HepG2 (cell line): ENCODE data around the gene ASCL3. TPM values are rescaled to one million over a fixed set of nuclear protein-coding genes. Genes with fewer than 3 reads are reported as not detected.

ENCODE experiments used
- ATAC-seq: fragments of 200-7000 bp; cut with Tn5 transposase; 3 replicates; pipeline ENCODE4 v1.9.1; 2020; ENCODE audit warnings: mild to moderate bottlenecking, moderate library complexity
- BruUV-seq: library from RNA; stranded (reverse); fragments of 400-500 nt; replicated peaks from 2 replicates; lab custom pipeline; 2021; lab: Mats Ljungman, UMichigan
- CTCF ChIA-PET: fragments of 300-600 bp; formaldehyde crosslinking; extraction: SDS; loops from one replicate; lab custom pipeline; 2021; ENCODE audit warnings: low total read pairs, inconsistent platforms, low intra/inter-chr PET ratio; lab: Yijun Ruan, JAX
- POLR2A ChIA-PET: fragments of 350-600 bp; sonication (Branson Sonifier 250); formaldehyde crosslinking; loops from one replicate; lab custom pipeline; 2020; ENCODE audit warnings: antibody characterized with exemption, inconsistent platforms; lab: Yijun Ruan, JAX
- DNase-seq: peaks from one replicate; pipeline ENCODE4 v3.0.0-alpha.2; 2015; ENCODE audit warnings: low spot score
- FAIRE-seq: peaks from 3 replicates; lab custom pipeline; 2011; peaks lifted over from hg19 to GRCh38; lab: Jason Lieb, UNC
- H2AFZ ChIP-seq: one replicate; pipeline ENCODE4 v1.6.1; 2011; ENCODE audit warnings: low read length, inconsistent platforms
- H3K27ac ChIP-seq: fragments of 300-600 bp; 3 replicates; pipeline ENCODE4 v1.8.0; 2011; ENCODE audit warnings: mixed run types, mild to moderate bottlenecking, mixed read lengths, low read length, inconsistent platforms; ENCODE audit not compliant: insufficient read depth; ENCODE audit errors: extremely low read length
- H3K27me3 ChIP-seq, 2 experiments: fragments of 200-600 bp in 1 of 2; 2 replicates in 1 of 2; 3 replicates in 1 of 2; pipeline versions ENCODE4 v1.6.0 to v1.8.0; 2011; ENCODE audit warnings: low read length in 2 of 2, mild to moderate bottlenecking in 2 of 2, moderate library complexity in 2 of 2, inconsistent platforms in 1 of 2; ENCODE audit not compliant: insufficient read depth in 2 of 2, control insufficient read depth in 1 of 2
- H3K36me3 ChIP-seq, 2 experiments: fragments of 200-600 bp in 1 of 2; replicated peaks in 1 of 2; 2 replicates in 1 of 2; 3 replicates in 1 of 2; pipeline versions ENCODE4 v1.5.1 to v1.8.0; 2011; ENCODE audit warnings: low read length in 2 of 2, inconsistent platforms in 1 of 2; ENCODE audit not compliant: insufficient read depth in 2 of 2, control insufficient read depth in 1 of 2
- H3K4me1 ChIP-seq: 2 replicates; pipeline ENCODE4 v1.5.1; 2012; ENCODE audit warnings: low read length, inconsistent platforms; ENCODE audit not compliant: insufficient read depth
- H3K4me2 ChIP-seq: 2 replicates; pipeline ENCODE4 v1.6.0; 2011; ENCODE audit warnings: low read depth, low read length, inconsistent platforms
- H3K4me3 ChIP-seq, 3 experiments: fragments of 200-600 bp in 1 of 3; sonication (generic), shearing (Covaris generic) in 1 of 3; replicated peaks in 1 of 3; 2 replicates each; pipeline ENCODE4 v1.5.1; 2011 to 2016; ENCODE audit warnings: low read length in 3 of 3, inconsistent platforms in 2 of 3, low read depth in 2 of 3, mild to moderate bottlenecking in 2 of 3, control low read depth in 1 of 3, mixed read lengths in 1 of 3; ENCODE audit not compliant: insufficient read depth in 1 of 3
- H3K79me2 ChIP-seq: one replicate; pipeline ENCODE4 v1.6.1; 2011; ENCODE audit warnings: low read length, inconsistent platforms; ENCODE audit not compliant: insufficient read depth
- H3K9ac ChIP-seq: 2 replicates; pipeline ENCODE4 v1.6.0; 2011; ENCODE audit warnings: mild to moderate bottlenecking, low read depth, low read length, inconsistent platforms; ENCODE audit not compliant: insufficient read depth
- H3K9me3 ChIP-seq: 2 replicates; pipeline ENCODE4 v1.5.1; 2012; ENCODE audit warnings: mild to moderate bottlenecking, low read length
- H4K20me1 ChIP-seq: 2 replicates; pipeline ENCODE4 v1.6.0; 2011; ENCODE audit warnings: inconsistent platforms, mild to moderate bottlenecking, low read length, moderate library complexity; ENCODE audit not compliant: insufficient read depth
- BCLAF1 ChIP-seq: fragments of 450-650 bp; IDR thresholded peaks from 2 replicates; pipeline ENCODE4 v1.6.1; 2017; ENCODE audit warnings: mild to moderate bottlenecking
- BRCA1 ChIP-seq: sonication (generic); formaldehyde crosslinking; IDR thresholded peaks from 2 replicates; pipeline ENCODE4 v1.4.0; 2020; ENCODE audit warnings: missing genetic modification reagents
- DNMT3B ChIP-seq: conservative IDR thresholded peaks from 2 replicates; pipeline ENCODE4 v1.6.1; 2016; ENCODE audit warnings: missing biosample characterization, control low read depth
- EP300 ChIP-seq, 3 experiments: sonication (generic) in 1 of 3; formaldehyde crosslinking in 1 of 3; IDR thresholded peaks; 2 replicates each; pipeline versions ENCODE4 v1.5.1 to v1.6.1; 2011 to 2020; ENCODE audit warnings: low read depth in 2 of 3, low read length in 2 of 3, borderline replicate concordance in 1 of 3, improper control_type of control experiment in 1 of 3, mild to moderate bottlenecking in 1 of 3, missing genetic modification reagents in 1 of 3, moderate library complexity in 1 of 3
- GFI1 ChIP-seq: sonication (generic); formaldehyde crosslinking; IDR thresholded peaks from 2 replicates; pipeline ENCODE4 v1.5.0; 2020; ENCODE audit warnings: missing genetic modification reagents, mild to moderate bottlenecking, borderline replicate concordance
- GMEB2 ChIP-seq: IDR thresholded peaks from 2 replicates; pipeline ENCODE4 v1.6.1; 2016; ENCODE audit warnings: missing biosample characterization, missing genetic modification reagents, low read depth
- RFX3 ChIP-seq: IDR thresholded peaks from 2 replicates; pipeline ENCODE4 v1.6.1; 2016; ENCODE audit warnings: missing biosample characterization, missing genetic modification reagents
- RXRA ChIP-seq: sonication (generic); formaldehyde crosslinking; IDR thresholded peaks from 2 replicates; pipeline ENCODE4 v1.5.1; 2020; ENCODE audit warnings: missing genetic modification reagents
- SMYD3 ChIP-seq: sonication (generic); formaldehyde crosslinking; IDR thresholded peaks from 2 replicates; pipeline ENCODE4 v1.8.1; 2023; ENCODE audit warnings: mild to moderate bottlenecking, missing genetic modification reagents
- TCF7L2 ChIP-seq: IDR thresholded peaks from 2 replicates; pipeline ENCODE4 v1.6.1; 2011; ENCODE audit warnings: mild to moderate bottlenecking, low read depth, low read length, moderate library complexity
- WIZ ChIP-seq: sonication (generic); formaldehyde crosslinking; IDR thresholded peaks from 2 replicates; pipeline ENCODE4 v1.5.1; 2020; ENCODE audit warnings: mild to moderate bottlenecking, missing genetic modification reagents
- ZNF281 ChIP-seq: sonication (generic); formaldehyde crosslinking; IDR thresholded peaks from 2 replicates; pipeline ENCODE4 v1.4.0; 2020; ENCODE audit warnings: missing genetic modification reagents, borderline replicate concordance
- ZNF674 ChIP-seq: sonication (generic); formaldehyde crosslinking; IDR thresholded peaks from 2 replicates; pipeline ENCODE4 v1.5.0; 2020; ENCODE audit warnings: low read depth, mild to moderate bottlenecking, missing genetic modification reagents
- ZNF878 ChIP-seq: sonication (generic); formaldehyde crosslinking; IDR thresholded peaks from 2 replicates; pipeline ENCODE4 v1.8.1; 2023; ENCODE audit warnings: mild to moderate bottlenecking, missing genetic modification reagents, moderate library complexity
- WGBS: methylation state at CpG from one replicate; pipeline ENCODE4 v1.1.6; 2017; ENCODE audit warnings: low lambda C conversion rate; 5-methylcytosine and 5-hydroxymethylcytosine counted together
- in situ Hi-C: cut with HindIII; loops from 2 replicates; pipeline ENCODE4 v1.10.0; 2017; ENCODE audit warnings: low pct_unique_long_range_greater_than_20kb; ENCODE audit not compliant: extremely low pct_ligation_motif_present
- intact Hi-C: fragments of 100-400 bp; cut with micrococcal nuclease; formaldehyde crosslinking; loops from one replicate; pipeline ENCODE4 v1.10.0; 2022; ENCODE audit not compliant: unreplicated experiment
- polyA plus RNA-seq, 8 experiments: library from polyadenylated mRNA; depleted of rRNA in 3 of 8; stranded (reverse) in 7 of 8; unstranded in 1 of 8; fragments of >200 nt; fragmentation: Illumina TruSeq in 4 of 8; extraction: Trizol in 4 of 8; gene quantifications; 2 replicates each; pipeline versions ENCODE4 v1.2.1 to v1.2.3, GENCODE V29; 2011 to 2016; ENCODE audit warnings: low read depth in 4 of 8, missing spikeins in 1 of 8, mixed read lengths in 1 of 8; ENCODE audit not compliant: insufficient read depth in 1 of 8
- total RNA-seq, 5 experiments: library from RNA; depleted of rRNA; stranded (reverse); fragments of >200 nt; fragmentation: Illumina TruSeq; extraction: Trizol; gene quantifications; 2 replicates each; pipeline ENCODE4 v1.2.3, GENCODE V29; 2016; ENCODE audit warnings: low read depth in 1 of 5

Gene ASCL3
- total and polyA plus RNA-seq, 2 of the 13 experiments (the other 11 are each of a cell fraction or from before 2014, with no cell fraction given): not detected

GRCh38 chr11:8937659-8938058 lies 5.2 kb downstream of the ASCL3 start:
- FAIRE-seq (no peak), DNase-seq (no peak), ATAC-seq (no peak)
- H3K36me3 ChIP-seq: no peaks in the 10 kb centered on the region
- H4K20me1 ChIP-seq: no peaks in the 10 kb centered on the region
- in situ Hi-C loops: no loop called here
- H2AFZ ChIP-seq: no peak overlapping the region
- H3K4me1 ChIP-seq: peaks cover 7% of the 10 kb centered on the region
- no peak overlapping the region for H3K4me2 ChIP-seq
- H3K9me3 ChIP-seq: no peaks in the 10 kb centered on the region
- no peak overlapping the region for H3K27ac ChIP-seq
- WGBS: 81% methylated on average over 14 of the region's 14 CpGs
- intact Hi-C loops: no loop called here
- ChIA-PET POLR2A (interaction anchor here (1.5 kb wide), 1 partner anchor 27 kb away, joined by 3 read pairs; the partner anchor contains the start of gene AKIP1), CTCF (no interaction called here)
- no peak overlapping the region for H3K9ac ChIP-seq
- H3K79me2 ChIP-seq: no peaks in the 10 kb centered on the region
- H3K4me3 ChIP-seq: no peak overlapping the region
- H3K27me3 ChIP-seq: no peaks in the 10 kb centered on the region
- no TSS peak for BruUV-seq
- TF ChIP-seq ZNF674 (no peak), EP300 (IDR thresholded peaks at IDR 0.05; ENCODE audit: low read depth in 2 of 2, low read length in 2 of 2) (no peak), EP300 (CRISPR knock-in tag; IDR thresholded peaks at IDR 0.05; ENCODE audit: borderline replicate concordance) (no peak), GMEB2 (no peak), SMYD3 (CRISPR knock-in tag) (no peak), WIZ (CRISPR knock-in tag) (no peak), RXRA (CRISPR knock-in tag) (no peak), DNMT3B (CRISPR knock-in tag) (no peak), ZNF878 (CRISPR knock-in tag) (no peak), ZNF281 (CRISPR knock-in tag) (no peak), BCLAF1 (no peak), GFI1 (CRISPR knock-in tag) (no peak), TCF7L2 (no peak), BRCA1 (CRISPR knock-in tag) (no peak), RFX3 (CRISPR knock-in tag) (no peak)
